Heart left ventricle (tissue), 13 donors: ENCODE data around the gene SDR42E1.

Source experiments
- POLR2A ChIP-seq, 2 donors: fragments of 450-650 bp; IDR thresholded peaks; one replicate each; pipeline ENCODE4 v1.6.1; 2017; ENCODE audit warnings: antibody characterized with exemption in 2 of 2, mild to moderate bottlenecking in 2 of 2, moderate library complexity in 2 of 2
- TF ChIP-seq, protein P1 (sequence below), 12 donors: fragments of 200-600 bp; sonication (generic) in 4 of 12; IDR thresholded peaks; one replicate each; pipeline versions ENCODE4 v1.5.0 to v1.8.0; 2018 to 2022; ENCODE audit warnings: antibody characterized with exemption in 12 of 12, mild to moderate bottlenecking in 5 of 12
- donor health status: ischemic (EF 13 %, LVEDD 7.1; RV severe dilation, severe dysfunction).
- donor health status: DM: no; HTN: yes; CAD: no.
- donor health status: DM: no; HTN: no; CAD: no.
- donor health status: ischemic (EF 25% LVEDD 6.9; RV normal size, moderate dysfunction).
- donor health status: ischemic (EF 25% LVEDD 5.7; RV mildly dilated, moderate dysfunction).
- donor health status: ischemic (EF 35%, LVEDD 5.7; RV mildly dilated, moderate dysfunction).
- donor health status: nonischemic (EF 11% LVEDD 7.7; RV severe dilation, severe dysfunction).
- donor health status: DM: yes; HTN: yes; CAD: no.
- donor health status: PGD.
- donor health status: ischemic (EF 29% LVEDD 5.4; RV normal size, mild dysfunction).
- donor health status: nonischemic (EF 23%, LVEDD 6.1; RV moderate dilation, normal function).

DNA sequence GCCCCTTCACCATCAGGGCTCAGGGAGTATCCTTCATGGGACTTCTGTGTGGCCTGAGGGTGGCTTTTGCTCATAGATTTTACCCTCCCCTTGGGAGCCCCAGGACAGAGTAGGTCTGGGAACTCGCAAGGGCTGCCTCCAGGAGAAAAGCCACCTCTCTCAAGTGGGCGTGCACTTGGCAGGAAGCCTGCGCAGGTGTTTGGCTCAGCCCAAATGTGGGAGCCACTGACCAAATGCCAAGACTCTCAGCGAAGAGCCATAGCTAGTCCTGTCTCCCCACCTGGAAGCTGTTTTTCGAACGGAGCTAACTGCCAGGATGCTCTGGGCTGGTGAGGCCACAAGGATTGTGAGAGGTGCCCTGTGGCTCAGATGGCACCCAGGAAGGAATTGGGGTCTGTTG, 21.7 kb upstream of the SDR42E1 start:
- no peak for TF ChIP-seq POLR2A (IDR thresholded peaks at IDR 0.05)
- TF ChIP-seq, protein P1, sequence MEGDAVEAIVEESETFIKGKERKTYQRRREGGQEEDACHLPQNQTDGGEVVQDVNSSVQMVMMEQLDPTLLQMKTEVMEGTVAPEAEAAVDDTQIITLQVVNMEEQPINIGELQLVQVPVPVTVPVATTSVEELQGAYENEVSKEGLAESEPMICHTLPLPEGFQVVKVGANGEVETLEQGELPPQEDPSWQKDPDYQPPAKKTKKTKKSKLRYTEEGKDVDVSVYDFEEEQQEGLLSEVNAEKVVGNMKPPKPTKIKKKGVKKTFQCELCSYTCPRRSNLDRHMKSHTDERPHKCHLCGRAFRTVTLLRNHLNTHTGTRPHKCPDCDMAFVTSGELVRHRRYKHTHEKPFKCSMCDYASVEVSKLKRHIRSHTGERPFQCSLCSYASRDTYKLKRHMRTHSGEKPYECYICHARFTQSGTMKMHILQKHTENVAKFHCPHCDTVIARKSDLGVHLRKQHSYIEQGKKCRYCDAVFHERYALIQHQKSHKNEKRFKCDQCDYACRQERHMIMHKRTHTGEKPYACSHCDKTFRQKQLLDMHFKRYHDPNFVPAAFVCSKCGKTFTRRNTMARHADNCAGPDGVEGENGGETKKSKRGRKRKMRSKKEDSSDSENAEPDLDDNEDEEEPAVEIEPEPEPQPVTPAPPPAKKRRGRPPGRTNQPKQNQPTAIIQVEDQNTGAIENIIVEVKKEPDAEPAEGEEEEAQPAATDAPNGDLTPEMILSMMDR (IDR thresholded peaks at IDR 0.05), result no peak
